ENCODE results near the gene FHOD3. TPM values are rescaled to one million over a fixed set of nuclear protein-coding genes. Genes with fewer than 3 reads are reported as not detected.

The FHOD3 gene
- total and polyA plus RNA-seq, 2 experiments from 2014 or later = 2.7 to 8.7 TPM

- TF ChIP-seq ETS1 (IDR thresholded peaks at IDR 0.05) (no peak), CREB1 (CRISPR knock-in tag; IDR thresholded peaks at IDR 0.05; ENCODE audit: low read depth) (no peak), ZNF114 (CRISPR knock-in tag; IDR thresholded peaks at IDR 0.05) (no peak), NANOG (IDR thresholded peaks at IDR 0.05; ENCODE audit: borderline replicate concordance) (no peak), ZNF462 (CRISPR knock-in tag; IDR thresholded peaks at IDR 0.05) (no peak), EZH2phosphoT487 (IDR thresholded peaks at IDR 0.05; ENCODE audit: unreplicated experiment) (no peak)
These were observed 80.1 kb downstream of the FHOD3 start (continued) for GRCh38 chr18:36377626-36378025.

GRCh38 chr18:36378205-36378604 is 80.7 kb downstream of the FHOD3 start:
- no peaks in the 10 kb centered on the region for H3F3A ChIP-seq (replicated peaks; ENCODE audit: low read depth)
- Mint-ChIP-seq H3K4me3 (no peak overlapping the region), H3K9me3 (no peaks in the 10 kb centered on the region), H3K36me3 (ENCODE audit: low read depth) (no peaks in the 10 kb centered on the region), H3K27ac (no peak overlapping the region), H3K4me1 (peaks cover 6% of the 10 kb centered on the region), H3K27me3 (ENCODE audit: insufficient read depth, low read depth, poor library complexity) (no peaks in the 10 kb centered on the region)
- no peak overlapping the region for H2AFZ ChIP-seq
- no peaks in the 10 kb centered on the region for H3K4me1 ChIP-seq (ENCODE audit: insufficient read depth)
- no peak overlapping the region for H3K4me2 ChIP-seq
- no peak for DNase-seq (ENCODE audit: low spot score)
- H4K20me1 ChIP-seq (replicated peaks; ENCODE audit: insufficient read depth) = no peaks in the 10 kb centered on the region
- no peaks in the 10 kb centered on the region for H3K27me3 ChIP-seq (ENCODE audit: insufficient read depth)
- H3K4me3 ChIP-seq = no peak overlapping the region
- ATAC-seq = no peak
- no peaks in the 10 kb centered on the region for H3K36me3 ChIP-seq (ENCODE audit: insufficient read depth)
- no peaks in the 10 kb centered on the region for H3K9me2 ChIP-seq (ENCODE audit: insufficient read depth)
- H3K79me2 ChIP-seq (replicated peaks; ENCODE audit: insufficient read depth) = no peaks in the 10 kb centered on the region
- no peak overlapping the region for H3K27ac ChIP-seq (ENCODE audit: low read depth)
- no peak for TF ChIP-seq STAT1 (IDR thresholded peaks at IDR 0.05; ENCODE audit: unreplicated experiment)
- TF ChIP-seq JUNB (IDR thresholded peaks at IDR 0.05; ENCODE audit: unreplicated experiment) = no peak
- TF ChIP-seq CTCF (conservative IDR thresholded peaks at IDR 0.05; ENCODE audit: low read depth in 2 of 2) = no peak
- TF ChIP-seq EZH2 (IDR thresholded peaks at IDR 0.05; ENCODE audit: low read depth, unreplicated experiment) = no peak
- no peak for TF ChIP-seq POLR2AphosphoS5 (IDR thresholded peaks at IDR 0.05; ENCODE audit: low read depth)
- TF ChIP-seq ETS1 (IDR thresholded peaks at IDR 0.05) = no peak
- TF ChIP-seq NANOG (IDR thresholded peaks at IDR 0.05; ENCODE audit: borderline replicate concordance) = no peak
